ENCODE results near the gene BAG5.
A peak's percentile ranks its signal among the peaks of the same experiment; 100 is the strongest.
"Not testable (repeated sequence)": the region's sequence is repeated elsewhere in the genome, so short reads cannot be mapped to it uniquely, and the experiment has no call there.

Gene BAG5

GRCh38 chr14:103534576-103535061 lies 27.8 kb downstream of the BAG5 start:
- no peak for DNase-seq

- DNase-seq = no peak
Measured at GRCh38 chr14:103533999-103534575, 28.4 kb downstream of the BAG5 start.

GRCh38 chr14:103533137-103533998 lies 29.1 kb downstream of the BAG5 start:
- no peak for DNase-seq

GRCh38 chr14:103532216-103533136 lies 30.0 kb downstream of the BAG5 start:
- no peak for DNase-seq

GRCh38 chr14:103531421-103532215 lies 30.8 kb downstream of the BAG5 start:
- no peak for DNase-seq

- no peak for DNase-seq
Measured at GRCh38 chr14:103530831-103531230, 31.6 kb downstream of the BAG5 start.

GRCh38 chr14:103530390-103530789 lies 32.1 kb downstream of the BAG5 start:
- no peak for DNase-seq

GRCh38 chr14:103529383-103530365 lies 32.8 kb downstream of the BAG5 start:
- no peak for DNase-seq

- DNase-seq = peak; percentile 72
Measured at GRCh38 chr14:103528587-103529382, 33.7 kb downstream of the BAG5 start, which contains the start of gene TRMT61A. TRMT61A (plus strand) TSS chr14:103529196; CDS start chr14:103529979, 783 bp downstream.

GRCh38 chr14:103528146-103528586 lies 34.3 kb downstream of the BAG5 start:
- DNase-seq = no peak

GRCh38 chr14:103527408-103528145 lies 34.9 kb downstream of the BAG5 start:
- no peak for DNase-seq

- DNase-seq = no peak
Measured at GRCh38 chr14:103526914-103527248, 35.6 kb downstream of the BAG5 start.

- no peak for DNase-seq
Measured at GRCh38 chr14:103526247-103526913, 36.1 kb downstream of the BAG5 start.

- not testable (repeated sequence) for DNase-seq
Measured at GRCh38 chr14:103525430-103526246, 36.8 kb downstream of the BAG5 start.

- no peak for DNase-seq
Measured at GRCh38 chr14:103524002-103524935, 38.2 kb downstream of the BAG5 start.

- no peak for DNase-seq
Measured at GRCh38 chr14:103523575-103523954, 38.9 kb downstream of the BAG5 start.
